HEK293T (cell line): ENCODE data around the gene TMEFF2.

Experiments
- ARNT ChIP-seq: fragments of 450-650 bp; IDR thresholded peaks from 2 replicates; pipeline ENCODE4 v1.6.1; 2017; ENCODE audit warnings: mild to moderate bottlenecking
- BHLHE40 ChIP-seq: fragments of 450-650 bp; IDR thresholded peaks from 2 replicates; pipeline ENCODE4 v1.6.1; 2016; ENCODE audit warnings: mild to moderate bottlenecking, moderate library complexity, borderline replicate concordance
- CTBP1 ChIP-seq: fragments of 450-650 bp; IDR thresholded peaks from 2 replicates; pipeline ENCODE4 v1.6.1; 2016; ENCODE audit warnings: borderline replicate concordance
- ELF4 ChIP-seq: fragments of 450-650 bp; IDR thresholded peaks from 2 replicates; pipeline ENCODE4 v1.6.1; 2017; ENCODE audit warnings: antibody characterized with exemption
- FOXA1 ChIP-seq: fragments of 450-650 bp; IDR thresholded peaks from 2 replicates; pipeline ENCODE4 v1.6.1; 2016; ENCODE audit warnings: mild to moderate bottlenecking
- FOXK2 ChIP-seq: fragments of 450-650 bp; IDR thresholded peaks from 2 replicates; pipeline ENCODE4 v1.6.1; 2016; ENCODE audit warnings: mild to moderate bottlenecking
- FOXM1 ChIP-seq: fragments of 450-650 bp; IDR thresholded peaks from 2 replicates; pipeline ENCODE4 v1.6.1; 2017; ENCODE audit warnings: mild to moderate bottlenecking, borderline replicate concordance
- L3MBTL2 ChIP-seq: fragments of 450-650 bp; conservative IDR thresholded peaks from 2 replicates; pipeline ENCODE4 v1.6.1; 2016; ENCODE audit warnings: mild to moderate bottlenecking
- NFRKB ChIP-seq: fragments of 450-650 bp; IDR thresholded peaks from 2 replicates; pipeline ENCODE4 v1.6.1; 2016; ENCODE audit warnings: mild to moderate bottlenecking, moderate library complexity
- SP1 ChIP-seq: fragments of 450-650 bp; IDR thresholded peaks from 2 replicates; pipeline ENCODE4 v1.6.1; 2017
- SUZ12 ChIP-seq: fragments of 450-650 bp; IDR thresholded peaks from 2 replicates; pipeline ENCODE4 v1.6.1; 2016; ENCODE audit warnings: mild to moderate bottlenecking
- TARDBP ChIP-seq: fragments of 450-650 bp; IDR thresholded peaks from 2 replicates; pipeline ENCODE4 v1.6.1; 2016

DNA sequence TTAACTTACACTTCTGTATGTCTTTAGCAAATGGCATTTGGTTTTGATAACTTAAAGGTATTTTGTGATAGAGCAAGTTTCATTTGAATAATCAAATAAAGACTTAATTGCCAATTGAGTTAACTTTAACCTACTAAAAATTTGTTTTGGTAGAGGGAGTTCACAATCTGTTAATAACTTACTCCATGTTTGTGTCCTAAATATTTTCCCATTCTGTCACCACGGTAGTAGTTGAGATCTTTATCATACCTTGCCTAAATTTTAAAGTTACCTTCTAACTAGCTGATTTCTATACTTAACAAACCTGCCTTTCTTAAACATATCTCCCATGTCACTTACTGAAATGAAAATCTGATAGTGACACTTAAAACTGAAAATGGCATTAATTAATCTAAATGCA is 127.1 kb downstream of the TMEFF2 start:
- TF ChIP-seq NFRKB (no peak), FOXA1 (no peak), SUZ12 (no peak), TARDBP (no peak), ELF4 (no peak), SP1 (no peak), FOXK2 (no peak), BHLHE40 (no peak), ARNT (no peak), FOXM1 (no peak), L3MBTL2 (no peak), CTBP1 (no peak)
